Brain microvascular endothelial cell (primary cell): ENCODE measurements around the gene IL31.

Source experiments
- DNase-seq: peaks from one replicate; pipeline ENCODE4 v3.0.0-alpha.2; 2020
- H3K27ac ChIP-seq: fragments of 250-450 bp; sonication (Bioruptor Pico); 2 replicates; pipeline ENCODE4 v1.5.1; 2020; ENCODE audit warnings: mild to moderate bottlenecking, moderate library complexity
- H3K27me3 ChIP-seq: fragments of 250-450 bp; sonication (Bioruptor Pico); replicated peaks from 2 replicates; pipeline ENCODE4 v1.5.1; 2020; ENCODE audit warnings: mild to moderate bottlenecking
- H3K36me3 ChIP-seq: fragments of 250-450 bp; sonication (Bioruptor Pico); replicated peaks from 2 replicates; pipeline ENCODE4 v1.5.1; 2020; ENCODE audit warnings: mild to moderate bottlenecking
- H3K4me3 ChIP-seq: 2 replicates; pipeline ENCODE4 v1.5.1; 2011; ENCODE audit warnings: low read depth, mild to moderate bottlenecking, control low read depth, low read length, moderate library complexity
- CTCF ChIP-seq: IDR thresholded peaks from 2 replicates; pipeline ENCODE4 v1.5.1; 2011; ENCODE audit warnings: low read depth, mild to moderate bottlenecking, moderate library complexity, low read length, control low read depth, inconsistent platforms; ENCODE audit errors: missing control alignments
- in situ Hi-C: cut with HindIII; loops from 2 replicates; pipeline ENCODE4 v1.10.0; 2017; ENCODE audit warnings: low sequenced_read_pairs, low pct_ligation_motif_present

IL31 gene

GRCh38 chr12:122174155-122174845, at the start of gene IL31:
Gene IL31, minus strand, starts transcription at chr12:122174221. Its CDS starts 49 bp downstream, at chr12:122174172.
- no peak within 1 kb of the TSS for H3K4me3 ChIP-seq
- no peak for DNase-seq
- no peaks in the 10 kb centered on the region for H3K27me3 ChIP-seq
- H3K36me3 ChIP-seq: no peaks in the 10 kb centered on the region
- in situ Hi-C loops: no loop called here
- H3K27ac ChIP-seq: no peak within 1 kb of the TSS
- no peak for TF ChIP-seq CTCF

GRCh38 chr12:122216445-122216844, 42.4 kb upstream of the IL31 start:
- Histone ChIP-seq H3K36me3 (peaks cover 63% of the 10 kb centered on the region), H3K27ac (no peak overlapping the region), H3K4me3 (no peak overlapping the region), H3K27me3 (no peaks in the 10 kb centered on the region)
- in situ Hi-C loops: no loop called here
- no peak for TF ChIP-seq CTCF
- DNase-seq: no peak

- no peak for TF ChIP-seq CTCF
- DNase-seq: no peak
- no peak overlapping the region for H3K27ac ChIP-seq
- H3K36me3 ChIP-seq: peaks cover 62% of the 10 kb centered on the region
- in situ Hi-C loops: no loop called here
- H3K4me3 ChIP-seq: no peak overlapping the region
- no peaks in the 10 kb centered on the region for H3K27me3 ChIP-seq
These were observed 41.8 kb upstream of the IL31 start for GRCh38 chr12:122215771-122216170.

- TF ChIP-seq CTCF: no peak
- no peak overlapping the region for H3K4me3 ChIP-seq
- no peak for DNase-seq
- H3K27ac ChIP-seq: no peak overlapping the region
- H3K36me3 ChIP-seq: peaks cover 35% of the 10 kb centered on the region
- peaks cover 16% of the 10 kb centered on the region for H3K27me3 ChIP-seq
- in situ Hi-C loops: no loop called here
These were observed 34.2 kb upstream of the IL31 start for GRCh38 chr12:122208073-122208820.

GRCh38 chr12:122207391-122207790, 33.4 kb upstream of the IL31 start:
- in situ Hi-C loops: no loop called here
- H3K4me3 ChIP-seq: no peak overlapping the region
- H3K27me3 ChIP-seq: peaks cover 16% of the 10 kb centered on the region
- DNase-seq: no peak
- no peak overlapping the region for H3K27ac ChIP-seq
- no peak for TF ChIP-seq CTCF
- peaks cover 28% of the 10 kb centered on the region for H3K36me3 ChIP-seq

GRCh38 chr12:122206976-122207375, 33.0 kb upstream of the IL31 start:
- no peak for TF ChIP-seq CTCF
- peaks cover 16% of the 10 kb centered on the region for H3K27me3 ChIP-seq
- no peak overlapping the region for H3K4me3 ChIP-seq
- in situ Hi-C loops: no loop called here
- no peak for DNase-seq
- peaks cover 25% of the 10 kb centered on the region for H3K36me3 ChIP-seq
- H3K27ac ChIP-seq: no peak overlapping the region
